Astrocyte of the cerebellum (primary cell): Measurements from ENCODE around the gene FOLR3.

Source experiments
- DNase-seq: peaks from one replicate; pipeline ENCODE4 v3.0.0-alpha.2; 2011; ENCODE audit warnings: low read depth
- H3K4me3 ChIP-seq: 2 replicates; pipeline ENCODE4 v1.5.1; 2011; ENCODE audit warnings: mild to moderate bottlenecking, low read depth, low read length, moderate library complexity
- CTCF ChIP-seq: IDR thresholded peaks from 2 replicates; pipeline ENCODE4 v1.5.1; 2012; ENCODE audit warnings: low read length, low read depth, moderate library complexity, mild to moderate bottlenecking; ENCODE audit errors: missing control alignments
- in situ Hi-C: cut with HindIII; loops from 2 replicates; pipeline ENCODE4 v1.10.0; 2017; ENCODE audit warnings: low sequenced_read_pairs

FOLR3 gene

GRCh38 chr11:72102631-72102945 lies 32.9 kb upstream of the FOLR3 start:
- TF ChIP-seq CTCF, result no peak
- in situ Hi-C loops, result loop anchor here (25.0 kb wide), 1 partner anchor 90 kb away; no protein-coding TSS in a partner anchor
- no peak for DNase-seq
- peak overlapping the region; percentile 84 for H3K4me3 ChIP-seq

GRCh38 chr11:72102946-72103753 lies 32.4 kb upstream of the FOLR3 start, which contains the start of gene LAMTOR1:
TSS of gene LAMTOR1 (minus strand) at chr11:72103297. CDS start at chr11:72103224, 73 bp downstream.
- peak; percentile 44 for TF ChIP-seq CTCF
- peak; percentile 97 for DNase-seq
- H3K4me3 ChIP-seq, result peak within 1 kb of the TSS; percentile 84
- in situ Hi-C loops, result loop anchor here (25.0 kb wide), 1 partner anchor 91 kb away; no protein-coding TSS in a partner anchor

- in situ Hi-C loops, result loop anchor here (25.0 kb wide), 1 partner anchor 91 kb away; no protein-coding TSS in a partner anchor
- DNase-seq, result no peak
- peak overlapping the region; percentile 84 for H3K4me3 ChIP-seq
- no peak for TF ChIP-seq CTCF
Observed at GRCh38 chr11:72103754-72104167, 31.8 kb upstream of the FOLR3 start.

GRCh38 chr11:72105888-72106287 lies 29.6 kb upstream of the FOLR3 start, which contains the start of gene TOMT:
TSS of gene TOMT (plus strand) at chr11:72105924. CDS start at chr11:72105952, 28 bp downstream.
- no peak for TF ChIP-seq CTCF
- H3K4me3 ChIP-seq, result no peak within 1 kb of the TSS
- in situ Hi-C loops, result loop anchor here (25.0 kb wide), 1 partner anchor 94 kb away; no protein-coding TSS in a partner anchor
- no peak for DNase-seq

- no peak for TF ChIP-seq CTCF
- H3K4me3 ChIP-seq, result peak overlapping the region; percentile 60
- in situ Hi-C loops, result loop anchor here (25.0 kb wide), 1 partner anchor 99 kb away; no protein-coding TSS in a partner anchor
- no peak for DNase-seq
Observed at GRCh38 chr11:72111300-72112142, 24.0 kb upstream of the FOLR3 start.
